Central memory CD8-positive, alpha-beta T cell (primary cell): Measurements from ENCODE around the gene PDE6A.
A peak's percentile ranks its signal among the peaks of the same experiment; 100 is the strongest.
"Not testable (repeated sequence)": the region's sequence is repeated elsewhere in the genome, so short reads cannot be mapped to it uniquely, and the experiment has no call there.

Experiments used
- ATAC-seq: fragments of 150-1000 bp; cut with Tn5 transposase; replicated peaks from 2 replicates; pipeline ENCODE4 v1.10.0; 2022; ENCODE audit warnings: mild to moderate bottlenecking, moderate FRiP score, moderate number of reproducible peaks; ENCODE audit not compliant: poor library complexity, severe bottlenecking; ENCODE audit errors: extremely low read depth
- DNase-seq, 2 donors: peaks; one replicate each; pipeline ENCODE4 v3.0.0; 2021; ENCODE audit warnings: low spot score in 2 of 2
- H3K27ac Mint-ChIP-seq: one replicate; pipeline ENCODE4 v1.8.0; 2022; ENCODE audit warnings: low read depth, mild to moderate bottlenecking, moderate library complexity, mixed read lengths
- H3K27me3 Mint-ChIP-seq: one replicate; pipeline ENCODE4 v1.8.0; 2022; ENCODE audit warnings: mixed read lengths
- H3K36me3 Mint-ChIP-seq: one replicate; pipeline ENCODE4 v1.8.0; 2022; ENCODE audit warnings: mild to moderate bottlenecking, moderate library complexity, mixed read lengths; ENCODE audit not compliant: insufficient read depth
- H3K4me1 Mint-ChIP-seq: one replicate; pipeline ENCODE4 v1.8.0; 2022; ENCODE audit warnings: mixed read lengths
- H3K4me3 Mint-ChIP-seq: one replicate; pipeline ENCODE4 v1.8.0; 2022; ENCODE audit warnings: mild to moderate bottlenecking, moderate library complexity, mixed read lengths
- H3K9me3 Mint-ChIP-seq: one replicate; pipeline ENCODE4 v1.8.0; 2022; ENCODE audit warnings: mixed read lengths

PDE6A gene

DNA sequence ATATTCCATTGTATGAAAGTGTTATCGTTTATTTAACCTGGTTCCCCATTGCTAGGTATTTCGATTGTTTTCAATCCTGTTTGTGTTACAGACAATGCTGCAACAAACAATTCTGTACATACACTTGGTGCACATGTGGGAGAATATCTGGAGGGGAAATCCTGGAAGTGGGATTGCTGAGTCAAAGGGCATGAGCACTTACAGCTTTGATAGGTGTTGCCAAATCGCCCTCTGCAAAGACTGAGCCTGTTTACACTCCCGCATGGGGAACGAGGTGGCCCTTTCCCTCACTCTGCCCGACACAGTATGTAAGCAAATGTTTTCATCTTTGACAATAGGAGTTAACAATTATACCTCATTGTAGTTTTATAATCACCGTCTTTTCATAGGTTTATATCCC lies 66.2 kb downstream of the PDE6A start:
- DNase-seq (no peak), ATAC-seq (no peak)
- Mint-ChIP-seq H3K36me3 (no peaks in the 10 kb centered on the region), H3K27ac (no peak overlapping the region), H3K4me1 (no peaks in the 10 kb centered on the region), H3K9me3 (no peaks in the 10 kb centered on the region), H3K27me3 (peaks cover 25% of the 10 kb centered on the region), H3K4me3 (no peak overlapping the region)

GRCh38 chr5:149873896-149874295 lies 70.7 kb downstream of the PDE6A start:
- Mint-ChIP-seq H3K36me3 (no peaks in the 10 kb centered on the region), H3K27ac (no peak overlapping the region), H3K27me3 (no peaks in the 10 kb centered on the region), H3K9me3 (no peaks in the 10 kb centered on the region), H3K4me3 (no peak overlapping the region), H3K4me1 (no peaks in the 10 kb centered on the region)
- ATAC-seq (no peak), DNase-seq (no peak)

GRCh38 chr5:149872351-149873040 lies 72.1 kb downstream of the PDE6A start:
- Mint-ChIP-seq H3K4me3 (no peak overlapping the region), H3K4me1 (no peaks in the 10 kb centered on the region), H3K27ac (no peak overlapping the region), H3K36me3 (no peaks in the 10 kb centered on the region), H3K27me3 (no peaks in the 10 kb centered on the region), H3K9me3 (no peaks in the 10 kb centered on the region)
- no peak for DNase-seq
- ATAC-seq: no peak

GRCh38 chr5:149871471-149871870 lies 73.1 kb downstream of the PDE6A start:
- Mint-ChIP-seq H3K27ac (no peak overlapping the region), H3K27me3 (no peaks in the 10 kb centered on the region), H3K36me3 (no peaks in the 10 kb centered on the region), H3K4me3 (no peak overlapping the region), H3K4me1 (no peaks in the 10 kb centered on the region), H3K9me3 (no peaks in the 10 kb centered on the region)
- no peak for DNase-seq
- ATAC-seq: no peak

DNA sequence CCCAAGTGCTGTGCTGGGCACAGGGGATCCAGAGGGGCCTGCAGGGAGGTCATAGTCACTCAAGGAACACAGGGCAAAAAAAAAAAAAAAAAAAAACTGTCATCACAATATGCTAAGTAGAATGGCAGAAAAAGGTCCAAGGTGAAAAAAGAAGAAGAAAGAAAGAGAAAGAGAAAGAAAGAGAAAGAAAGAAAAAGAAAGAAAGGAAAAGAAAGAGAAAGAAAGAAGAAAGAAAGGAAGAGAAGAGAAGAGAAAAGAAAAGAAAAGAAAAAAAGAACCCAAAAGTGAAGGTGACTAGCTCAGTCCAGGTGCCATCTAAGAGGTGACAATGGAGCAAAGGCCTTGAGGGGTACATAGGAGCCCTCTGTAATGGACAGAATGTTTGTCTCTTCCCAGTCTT lies 73.9 kb downstream of the PDE6A start:
- ATAC-seq: no peak
- Mint-ChIP-seq H3K9me3 (no peaks in the 10 kb centered on the region), H3K4me1 (no peaks in the 10 kb centered on the region), H3K27me3 (no peaks in the 10 kb centered on the region), H3K27ac (no peak overlapping the region), H3K4me3 (no peak overlapping the region), H3K36me3 (no peaks in the 10 kb centered on the region)
- no peak for DNase-seq

- no peak overlapping the region for H3K27ac Mint-ChIP-seq
- no peak for ATAC-seq
- H3K36me3 Mint-ChIP-seq: no peaks in the 10 kb centered on the region
- H3K4me3 Mint-ChIP-seq: no peak overlapping the region
- no peaks in the 10 kb centered on the region for H3K9me3 Mint-ChIP-seq
- H3K4me1 Mint-ChIP-seq: no peaks in the 10 kb centered on the region
- DNase-seq: no peak
- H3K27me3 Mint-ChIP-seq: no peaks in the 10 kb centered on the region
Measured at GRCh38 chr5:149870232-149870631, 74.4 kb downstream of the PDE6A start.

GRCh38 chr5:149869411-149869821 lies 75.2 kb downstream of the PDE6A start:
- Mint-ChIP-seq H3K36me3 (no peaks in the 10 kb centered on the region), H3K4me1 (no peaks in the 10 kb centered on the region), H3K27ac (no peak overlapping the region), H3K4me3 (no peak overlapping the region), H3K9me3 (no peaks in the 10 kb centered on the region), H3K27me3 (no peaks in the 10 kb centered on the region)
- ATAC-seq: no peak
- no peak for DNase-seq

DNA sequence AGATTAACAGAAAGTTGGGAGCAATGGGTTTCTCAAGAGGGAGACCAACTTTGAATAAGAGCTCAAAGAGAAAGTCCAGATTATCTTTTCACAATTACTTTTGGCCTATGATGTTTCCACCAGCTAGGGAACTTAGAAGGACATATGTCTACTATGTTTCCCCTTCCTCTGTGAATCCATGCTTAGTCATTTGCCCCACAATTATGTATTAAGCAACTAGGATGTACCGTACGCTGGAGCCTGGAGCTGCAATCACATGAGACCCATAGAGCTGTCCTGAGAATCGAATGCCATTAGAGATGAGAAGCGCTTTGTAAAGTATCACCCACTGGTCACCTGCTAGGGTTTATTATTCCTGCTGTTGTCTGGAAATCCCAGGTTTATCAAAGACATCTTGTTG lies 78.8 kb downstream of the PDE6A start:
- no peak for ATAC-seq
- Mint-ChIP-seq H3K4me1 (peaks cover 7% of the 10 kb centered on the region), H3K27ac (no peak overlapping the region), H3K4me3 (no peak overlapping the region), H3K36me3 (no peaks in the 10 kb centered on the region), H3K27me3 (no peaks in the 10 kb centered on the region), H3K9me3 (no peaks in the 10 kb centered on the region)
- no peak for DNase-seq

DNA sequence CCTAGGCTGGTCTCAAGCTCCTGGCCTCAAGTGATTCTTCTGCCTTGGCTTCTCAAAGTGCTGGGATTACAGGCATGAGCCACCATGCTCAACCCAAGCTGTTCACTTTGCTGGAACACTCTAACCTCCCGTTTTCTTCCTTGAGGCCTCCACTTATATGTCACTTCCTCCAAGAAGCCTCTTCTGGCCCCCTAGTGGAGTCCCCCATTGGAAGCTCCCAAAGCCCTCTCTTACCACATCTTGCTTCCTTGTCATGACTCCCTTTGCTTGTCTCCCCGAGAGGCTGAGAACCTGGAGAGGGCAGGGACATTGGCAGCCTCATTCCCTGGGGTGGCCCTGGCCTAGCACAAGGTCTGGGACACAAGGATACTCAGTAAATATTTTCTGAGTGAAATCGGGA lies 80.8 kb downstream of the PDE6A start:
- H3K4me1 Mint-ChIP-seq: peaks cover 10% of the 10 kb centered on the region
- DNase-seq: no peak
- no peak for ATAC-seq
- H3K36me3 Mint-ChIP-seq: no peaks in the 10 kb centered on the region
- no peak overlapping the region for H3K27ac Mint-ChIP-seq
- no peaks in the 10 kb centered on the region for H3K9me3 Mint-ChIP-seq
- no peaks in the 10 kb centered on the region for H3K27me3 Mint-ChIP-seq
- no peak overlapping the region for H3K4me3 Mint-ChIP-seq

DNA sequence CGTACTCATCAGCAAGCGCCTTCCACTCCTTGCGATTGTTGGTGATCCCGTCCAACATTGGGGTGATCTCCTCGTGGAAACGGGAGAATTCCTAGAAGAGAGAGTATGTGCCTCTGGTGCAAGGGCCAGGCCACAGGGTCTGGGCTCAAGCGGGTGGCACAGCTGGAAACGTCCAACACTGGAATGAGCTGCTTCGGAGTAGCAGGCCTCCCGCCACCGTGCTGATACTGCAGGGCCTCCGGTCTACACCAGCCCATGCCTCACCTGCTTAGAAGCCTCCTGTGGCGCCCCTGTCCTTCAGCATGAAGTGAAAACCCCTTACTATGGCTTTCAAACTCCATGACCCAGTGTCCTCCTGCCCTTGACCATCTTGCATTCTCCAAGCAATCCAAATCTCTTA lies 81.4 kb downstream of the PDE6A start:
- no peaks in the 10 kb centered on the region for H3K9me3 Mint-ChIP-seq
- no peak overlapping the region for H3K27ac Mint-ChIP-seq
- no peaks in the 10 kb centered on the region for H3K36me3 Mint-ChIP-seq
- no peaks in the 10 kb centered on the region for H3K27me3 Mint-ChIP-seq
- H3K4me3 Mint-ChIP-seq: no peak overlapping the region
- ATAC-seq (no peak), DNase-seq (no peak)
- H3K4me1 Mint-ChIP-seq: peaks cover 10% of the 10 kb centered on the region

GRCh38 chr5:149860801-149861322 lies 83.7 kb downstream of the PDE6A start:
- no peaks in the 10 kb centered on the region for H3K9me3 Mint-ChIP-seq
- no peak for DNase-seq

GRCh38 chr5:149859746-149860145 lies 84.8 kb downstream of the PDE6A start:
- no peak overlapping the region for H3K4me3 Mint-ChIP-seq
- ATAC-seq: no peak
- H3K9me3 Mint-ChIP-seq: no peaks in the 10 kb centered on the region
- H3K27me3 Mint-ChIP-seq: no peaks in the 10 kb centered on the region
- DNase-seq: no peak
- H3K27ac Mint-ChIP-seq: peak overlapping the region; percentile 11
- H3K36me3 Mint-ChIP-seq: no peaks in the 10 kb centered on the region
- H3K4me1 Mint-ChIP-seq: peaks cover 10% of the 10 kb centered on the region

More at GRCh38 chr5:149860801-149861322, 83.7 kb downstream of the PDE6A start:
- Mint-ChIP-seq H3K4me1 (peaks cover 10% of the 10 kb centered on the region), H3K27ac (no peak overlapping the region), H3K27me3 (no peaks in the 10 kb centered on the region), H3K4me3 (no peak overlapping the region), H3K36me3 (no peaks in the 10 kb centered on the region)
- ATAC-seq: peak; percentile 32

DNA sequence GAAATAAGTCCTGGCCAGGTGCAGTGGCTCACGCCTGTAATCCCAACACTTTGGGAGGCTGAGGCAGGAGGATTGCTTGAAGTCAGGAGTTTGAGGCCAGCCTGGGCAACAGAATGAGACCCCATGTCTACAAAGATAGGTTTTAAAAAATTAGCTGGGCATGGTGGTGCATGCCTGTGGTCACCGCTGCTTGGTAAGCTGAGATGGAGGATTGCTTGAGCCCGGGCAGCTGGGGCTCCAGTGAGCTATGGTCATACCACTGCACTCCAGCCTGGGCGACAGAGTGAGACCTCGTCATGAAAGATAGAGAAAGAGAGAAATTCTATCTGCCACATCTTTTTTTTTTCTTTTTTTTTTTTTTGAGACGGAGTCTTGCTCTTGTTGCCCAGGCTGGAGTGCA lies 86.1 kb downstream of the PDE6A start:
- not testable (repeated sequence) for H3K9me3 Mint-ChIP-seq, DNase-seq, H3K36me3 Mint-ChIP-seq, H3K27ac Mint-ChIP-seq, ATAC-seq, H3K4me3 Mint-ChIP-seq, H3K27me3 Mint-ChIP-seq
- peaks cover 10% of the 10 kb centered on the region for H3K4me1 Mint-ChIP-seq
